OCI-LY3 (cell line): ENCODE data around the gene MYH9.

Source experiments
- CTCF ChIP-seq: fragments of 200-600, 300-600 bp; sonication (generic); IDR thresholded peaks from 2 replicates; pipeline ENCODE4 v1.5.1; 2014; ENCODE audit warnings: antibody characterized with exemption, low read length, low read depth
- EZH2phosphoT487 ChIP-seq: fragments of 200-600 bp; shearing (Covaris generic); IDR thresholded peaks from 2 replicates; pipeline ENCODE4 v1.6.1; 2018; ENCODE audit warnings: antibody characterized with exemption, mixed run types, low read depth

- TF ChIP-seq CTCF, result no peak
- TF ChIP-seq EZH2phosphoT487, result no peak
Measured at GRCh38 chr22:36343720-36344105, 44.1 kb downstream of the MYH9 start.
